GM21360 (cell line): ENCODE measurements around the gene MARVELD3.
A peak's percentile ranks its signal among the peaks of the same experiment; 100 is the strongest.
"Not testable (repeated sequence)": the region's sequence is repeated elsewhere in the genome, so short reads cannot be mapped to it uniquely, and the experiment has no call there.

ENCODE experiments used
- ATAC-seq: cut with Tn5 transposase; IDR thresholded peaks from one replicate; pipeline ENCODE4 v1.9.1; 2021; ENCODE audit warnings: mild to moderate bottlenecking, moderate library complexity; ENCODE audit not compliant: unreplicated experiment

Gene MARVELD3

DNA sequence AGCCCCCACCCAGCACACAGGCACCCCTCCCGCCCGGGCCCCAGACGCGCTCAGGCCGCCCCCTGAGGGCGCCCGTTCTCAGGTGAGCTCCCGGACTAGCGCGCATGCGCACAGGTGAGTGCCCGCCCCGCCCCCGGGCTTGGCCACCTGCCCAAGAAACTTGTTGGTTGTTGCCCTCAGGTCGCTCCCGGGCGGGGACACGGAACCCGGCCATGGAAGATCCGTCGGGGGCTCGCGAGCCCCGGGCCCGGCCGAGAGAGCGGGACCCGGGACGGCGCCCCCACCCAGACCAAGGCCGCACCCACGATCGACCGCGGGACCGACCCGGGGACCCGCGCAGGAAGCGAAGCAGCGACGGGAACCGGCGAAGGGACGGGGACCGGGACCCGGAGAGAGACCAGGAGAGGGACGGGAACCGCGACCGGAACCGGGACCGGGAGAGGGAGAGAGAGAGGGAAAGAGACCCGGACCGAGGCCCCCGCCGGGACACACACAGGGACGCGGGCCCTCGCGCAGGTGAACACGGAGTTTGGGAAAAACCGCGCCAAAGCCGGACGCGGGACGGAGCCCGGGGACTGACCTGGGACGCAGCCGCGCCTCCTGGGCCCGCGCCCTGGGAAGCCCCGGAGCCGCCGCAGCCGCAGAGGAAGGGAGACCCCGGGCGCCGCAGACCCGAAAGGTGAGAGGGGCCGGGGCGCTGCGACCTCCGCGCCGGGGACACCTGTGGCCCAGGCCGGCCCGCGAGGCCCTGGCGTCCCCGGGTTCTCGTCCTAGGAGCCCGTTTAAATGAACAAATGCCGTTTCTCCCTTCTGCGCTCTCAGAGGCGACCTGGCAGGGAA lies at the start of gene MARVELD3:
Gene MARVELD3 (plus strand): TSS at position 167 of the 840 bp plus-strand sequence. CDS start 46 bp downstream, at position 213.
- ATAC-seq: no peak

DNA sequence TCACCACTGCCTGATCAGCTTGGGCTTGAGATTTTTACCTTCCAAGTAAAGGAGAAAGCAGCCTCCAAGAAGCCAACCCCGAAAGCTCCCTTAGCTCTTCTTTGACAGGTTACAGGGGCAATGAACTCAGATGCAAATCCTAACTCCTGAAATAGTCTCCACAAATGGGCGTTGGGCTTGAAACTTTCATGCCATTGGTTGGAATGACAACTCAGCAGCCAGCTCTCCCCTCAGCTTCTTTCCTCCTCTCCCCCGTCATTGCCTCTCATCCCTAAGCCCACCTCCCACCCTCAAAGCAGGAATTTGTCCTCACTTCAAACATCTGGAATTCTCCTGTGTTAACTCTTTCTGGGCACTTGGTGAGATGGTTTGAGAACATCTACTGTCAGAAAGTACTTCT lies 49.0 kb upstream of the MARVELD3 start, which contains the start of gene TAT:
Gene TAT (minus strand): TSS at position 122 of the 400 bp plus-strand sequence. CDS start 677 bp downstream, outside the sequence.
- no peak for ATAC-seq

GRCh38 chr16:71582553-71582848 lies 43.5 kb upstream of the MARVELD3 start:
- not testable (repeated sequence) for ATAC-seq

DNA sequence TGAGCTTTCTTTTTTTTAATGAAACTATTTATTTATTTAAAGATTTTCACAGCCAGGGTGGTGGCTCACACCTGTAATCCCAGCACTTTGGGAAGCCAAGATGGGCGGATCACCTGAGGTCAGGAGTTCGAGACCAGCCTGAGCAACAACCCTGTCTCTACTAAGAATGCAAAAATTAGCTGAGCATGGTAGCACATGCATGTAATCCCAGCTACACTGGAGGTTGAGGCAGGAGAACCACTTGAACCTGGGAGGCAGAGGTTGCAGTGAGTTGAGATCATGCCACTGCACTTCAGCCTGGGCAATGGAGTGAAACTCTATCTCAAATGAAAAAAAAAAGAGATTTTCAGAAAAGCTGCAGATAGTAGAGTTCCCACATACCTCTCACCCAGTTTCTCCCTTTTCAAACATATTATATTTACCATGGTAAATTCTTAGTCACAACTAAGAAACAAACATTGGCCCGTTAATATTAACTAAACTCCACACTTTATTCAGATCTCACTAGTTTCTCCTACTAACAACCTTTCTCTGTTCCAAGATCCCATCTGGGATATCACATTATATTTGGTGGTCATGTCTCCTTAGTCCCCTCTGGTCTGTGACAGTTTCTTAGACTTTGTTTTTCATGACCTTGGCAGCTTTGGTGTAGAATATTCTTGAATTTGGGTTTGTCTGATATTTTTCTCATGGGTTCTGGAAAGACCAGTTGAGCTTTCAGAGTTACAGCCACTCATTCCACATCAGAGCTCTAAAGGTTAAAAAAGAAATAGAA lies 41.3 kb upstream of the MARVELD3 start:
- ATAC-seq: no peak

- no peak for ATAC-seq
These were observed 40.7 kb upstream of the MARVELD3 start for GRCh38 chr16:71585318-71585703.

GRCh38 chr16:71589334-71589733 lies 36.6 kb upstream of the MARVELD3 start:
- not testable (repeated sequence) for ATAC-seq

DNA sequence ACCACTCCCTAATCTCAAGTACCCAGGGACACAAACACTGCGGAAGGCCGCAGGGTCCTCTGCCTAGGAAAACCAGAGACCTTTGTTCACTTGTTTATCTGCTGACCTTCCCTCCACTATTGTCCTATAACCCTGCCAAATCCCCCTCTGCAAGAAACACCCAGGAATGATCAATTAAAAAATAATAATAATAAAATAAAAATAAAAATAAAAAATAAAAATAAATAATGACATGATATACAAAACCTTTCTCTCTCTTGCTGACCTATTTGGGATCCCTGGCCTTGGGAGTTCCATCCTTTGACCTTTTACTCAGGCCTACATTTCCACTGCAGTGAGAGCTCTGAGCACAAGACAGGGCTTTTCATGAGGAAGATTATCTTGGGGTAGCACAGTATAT lies 35.9 kb upstream of the MARVELD3 start:
- not testable (repeated sequence) for ATAC-seq

DNA sequence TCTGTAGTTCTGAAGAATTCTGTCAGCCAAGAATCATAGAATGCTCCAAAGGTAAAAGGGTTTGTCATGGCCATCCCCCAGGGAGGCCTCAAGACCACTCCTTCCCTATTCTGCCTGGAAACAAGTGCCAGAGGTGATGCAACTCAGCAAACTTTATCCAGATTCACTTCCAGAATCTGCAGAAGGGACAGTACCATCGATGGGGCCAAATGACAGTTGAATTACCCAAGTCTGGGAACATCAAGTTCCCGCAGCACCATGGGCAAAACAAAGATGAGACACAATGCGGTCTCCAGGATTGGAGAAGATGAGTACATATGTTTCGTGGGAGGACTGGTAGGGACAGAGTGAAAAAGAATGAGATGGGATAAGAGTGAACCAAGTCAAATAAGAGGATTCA lies 35.4 kb upstream of the MARVELD3 start:
- no peak for ATAC-seq

DNA sequence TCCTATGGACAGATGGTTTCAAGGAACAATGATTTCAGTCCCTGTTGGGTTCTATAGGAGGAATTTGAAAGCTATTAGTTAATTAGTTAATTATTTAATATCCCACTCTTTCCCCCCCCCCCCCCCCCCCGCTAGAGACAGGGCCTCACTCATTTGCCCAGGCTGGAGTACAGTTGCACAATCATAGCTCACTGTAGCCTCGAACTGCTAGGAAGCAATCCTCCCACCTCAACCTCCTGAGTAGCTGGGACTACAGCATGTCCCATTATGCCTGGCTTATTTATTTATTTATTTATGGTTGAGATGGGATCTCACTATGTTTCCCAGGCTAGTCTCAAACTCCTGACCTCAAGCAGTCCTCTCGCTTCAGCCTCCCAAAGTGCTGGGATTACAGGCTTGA lies 34.1 kb upstream of the MARVELD3 start:
- ATAC-seq: no peak

DNA sequence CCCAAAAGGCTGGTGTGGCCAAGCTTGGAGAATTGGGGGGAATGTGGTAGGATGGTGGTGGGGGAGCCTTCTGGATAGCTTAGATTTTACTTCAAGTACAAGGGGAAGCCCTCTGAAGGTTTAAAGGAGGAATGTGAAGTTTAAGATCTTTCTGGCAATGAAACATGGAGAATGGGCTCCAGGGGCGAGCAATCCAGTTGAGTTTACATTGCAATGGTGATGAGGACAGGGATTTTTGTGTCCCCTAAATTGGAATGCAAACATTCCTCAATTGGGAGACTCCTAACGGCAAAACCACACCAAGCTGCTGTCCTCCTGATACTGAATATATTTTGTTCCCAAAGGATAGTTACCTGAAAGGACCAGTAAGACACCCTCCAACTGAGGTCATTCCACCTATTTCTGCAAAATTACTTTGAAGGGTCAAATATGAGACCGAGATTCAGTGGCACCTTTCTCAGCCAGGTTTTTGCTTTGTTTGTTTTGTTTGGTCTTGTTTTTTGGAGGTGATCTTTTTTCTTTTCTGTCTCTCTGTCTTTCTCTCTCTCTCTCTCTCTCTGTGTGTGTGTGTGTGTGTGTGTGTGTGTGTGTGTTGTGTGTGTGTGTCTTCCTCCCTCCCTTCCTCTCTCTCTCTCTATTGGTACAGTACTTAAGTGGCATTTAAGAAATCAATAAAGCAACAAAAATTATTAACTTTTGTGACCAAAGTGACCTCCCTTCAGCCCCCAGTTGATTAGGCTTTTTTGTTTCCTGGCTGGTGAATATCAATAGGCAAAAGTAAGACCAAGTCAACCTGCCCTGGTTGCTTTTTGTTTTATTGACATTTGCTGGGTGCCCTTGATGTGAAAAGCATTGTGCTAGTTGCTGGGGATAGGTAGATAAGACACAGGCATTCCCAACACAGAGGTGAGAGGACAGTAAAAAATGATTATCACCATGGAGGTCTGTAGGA lies 32.7 kb upstream of the MARVELD3 start:
- no peak for ATAC-seq

GRCh38 chr16:71594000-71594646 lies 31.9 kb upstream of the MARVELD3 start:
- no peak for ATAC-seq

DNA sequence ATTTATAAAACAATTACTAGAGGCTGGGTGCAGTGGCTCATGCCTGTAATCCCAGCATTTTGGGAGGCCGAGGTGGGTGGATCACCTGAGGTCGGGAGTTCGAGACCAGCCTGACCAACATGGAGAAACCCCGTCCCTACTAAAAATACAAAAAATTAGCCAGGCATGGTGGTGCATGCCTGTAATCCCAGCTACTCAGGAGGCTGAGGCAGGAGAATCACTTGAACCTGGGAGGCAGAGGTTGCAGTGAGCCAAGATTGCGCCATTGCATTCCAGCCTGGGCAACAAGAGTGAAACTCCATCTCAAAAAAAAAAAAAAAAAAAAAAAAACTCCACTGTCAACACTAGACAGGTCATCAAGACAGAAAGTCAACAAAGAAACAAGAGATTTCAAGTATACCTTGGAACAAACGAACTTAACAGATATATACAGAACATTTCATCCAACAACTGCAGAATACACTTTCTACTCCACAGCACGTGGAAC lies 30.6 kb upstream of the MARVELD3 start:
- not testable (repeated sequence) for ATAC-seq

- not testable (repeated sequence) for ATAC-seq
These were observed 27.6 kb upstream of the MARVELD3 start for GRCh38 chr16:71598426-71598825.

- ATAC-seq: no peak
These were observed 25.2 kb upstream of the MARVELD3 start for GRCh38 chr16:71600822-71601221.

- no peak for ATAC-seq
These were observed 16.9 kb upstream of the MARVELD3 start for GRCh38 chr16:71609066-71609465.

- no peak for ATAC-seq
These were observed 15.5 kb upstream of the MARVELD3 start for GRCh38 chr16:71610447-71610846.

- ATAC-seq: peak; percentile 45
These were observed 14.8 kb upstream of the MARVELD3 start for GRCh38 chr16:71610936-71611871.

GRCh38 chr16:71614956-71615355 lies 11.0 kb upstream of the MARVELD3 start:
- not testable (repeated sequence) for ATAC-seq

- ATAC-seq: no peak
These were observed 7.6 kb upstream of the MARVELD3 start for GRCh38 chr16:71618429-71618828.
